Measurements from ENCODE around the gene OSBPL10. TPM values are rescaled to one million over a fixed set of nuclear protein-coding genes. Genes with fewer than 3 reads are reported as not detected.

The OSBPL10 gene
- total and polyA plus RNA-seq, 2 donors (not counting 1 experiment from before 2014, with no cell fraction given), result 7.1 to 7.5 TPM

- no peak overlapping the region for H3K27ac ChIP-seq (ENCODE audit: insufficient read depth, low read length)
- H3K4me2 ChIP-seq (ENCODE audit: extremely low read depth, insufficient read depth, low read length), result no peak overlapping the region
- no peak for TF ChIP-seq CTCF (conservative IDR thresholded peaks at IDR 0.05 in 1 of 2, IDR thresholded peaks at IDR 0.05 in 1 of 2; ENCODE audit: low read depth in 1 of 2, low read length in 2 of 2)
- no peak for TF ChIP-seq EZH2 (IDR thresholded peaks at IDR 0.05; ENCODE audit: low read length, missing control alignments)
- H3K9ac ChIP-seq (ENCODE audit: insufficient read depth, low read length), result no peak overlapping the region
- H2AFZ ChIP-seq (ENCODE audit: low read length), result no peak overlapping the region
- no peaks in the 10 kb centered on the region for H3K4me1 ChIP-seq (ENCODE audit: control insufficient read depth, extremely low read depth, insufficient read depth, low read length)
- H3K27me3 ChIP-seq (ENCODE audit: control insufficient read depth, insufficient read depth, low read length), result no peaks in the 10 kb centered on the region
- peak in 1 of 2 donors; percentile 63 for DNase-seq (ENCODE audit: low read depth in 2 of 2)
- H4K20me1 ChIP-seq (ENCODE audit: control insufficient read depth, extremely low read depth, insufficient read depth, low read length), result no peaks in the 10 kb centered on the region
- H3K79me2 ChIP-seq (ENCODE audit: control insufficient read depth, insufficient read depth, low read length), result no peaks in the 10 kb centered on the region
- no peaks in the 10 kb centered on the region for H3K36me3 ChIP-seq (ENCODE audit: control insufficient read depth, insufficient read depth, low read length)
- no peak overlapping the region for H3K4me3 ChIP-seq (replicated peaks in 1 of 4; ENCODE audit: control extremely low read depth in 1 of 4, insufficient read depth in 1 of 4, low read depth in 3 of 4, low read length in 4 of 4)
- H3K9me3 ChIP-seq (ENCODE audit: control insufficient read depth, insufficient read depth, low read depth, low read length), result no peaks in the 10 kb centered on the region
Observed at GRCh38 chr3:31613654-31614053, 367.4 kb downstream of the OSBPL10 start.

- no peak overlapping the region for H3K4me2 ChIP-seq (ENCODE audit: extremely low read depth, insufficient read depth, low read length)
- H4K20me1 ChIP-seq (ENCODE audit: control insufficient read depth, extremely low read depth, insufficient read depth, low read length), result no peaks in the 10 kb centered on the region
- H3K36me3 ChIP-seq (ENCODE audit: control insufficient read depth, insufficient read depth, low read length), result no peaks in the 10 kb centered on the region
- H3K27ac ChIP-seq (ENCODE audit: insufficient read depth, low read length), result no peak overlapping the region
- no peak overlapping the region for H3K4me3 ChIP-seq (replicated peaks in 1 of 4; ENCODE audit: control extremely low read depth in 1 of 4, insufficient read depth in 1 of 4, low read depth in 3 of 4, low read length in 4 of 4)
- TF ChIP-seq CTCF (conservative IDR thresholded peaks at IDR 0.05 in 1 of 2, IDR thresholded peaks at IDR 0.05 in 1 of 2; ENCODE audit: low read depth in 1 of 2, low read length in 2 of 2) (no peak), EZH2 (IDR thresholded peaks at IDR 0.05; ENCODE audit: low read length, missing control alignments) (no peak)
- H3K27me3 ChIP-seq (ENCODE audit: control insufficient read depth, insufficient read depth, low read length), result no peaks in the 10 kb centered on the region
- DNase-seq (ENCODE audit: low read depth in 2 of 2), result peak in 1 of 2 donors; percentile 59
- no peaks in the 10 kb centered on the region for H3K9me3 ChIP-seq (ENCODE audit: control insufficient read depth, insufficient read depth, low read depth, low read length)
- H3K4me1 ChIP-seq (ENCODE audit: control insufficient read depth, extremely low read depth, insufficient read depth, low read length), result no peaks in the 10 kb centered on the region
- no peak overlapping the region for H3K9ac ChIP-seq (ENCODE audit: insufficient read depth, low read length)
- no peak overlapping the region for H2AFZ ChIP-seq (ENCODE audit: low read length)
- H3K79me2 ChIP-seq (ENCODE audit: control insufficient read depth, insufficient read depth, low read length), result no peaks in the 10 kb centered on the region
Observed at GRCh38 chr3:31613177-31613576, 367.9 kb downstream of the OSBPL10 start.

Other genes starting within 250 kb of the OSBPL10 start
- under 0.01 and 0.50 TPM in 2 replicates for gene ZNF860, start 488 bp upstream of the OSBPL10 start, total RNA-seq
- gene ZNF860, start 488 bp upstream of the OSBPL10 start, polyA plus RNA-seq, result 0.52 and 0.70 TPM in 2 replicates
- gene GPD1L, start 125.4 kb upstream of the OSBPL10 start, total RNA-seq, result 12.6 and 15.0 TPM in 2 replicates
- 5.8 and 9.0 TPM in 2 replicates for gene GPD1L, start 125.4 kb upstream of the OSBPL10 start, polyA plus RNA-seq

Data from fibroblast of lung (primary cell).